GM23338 (cell line): ENCODE data around the gene FAM222A.

Source experiments
- CTCF ChIP-seq, 2 experiments: fragments of 200-600 bp in 1 of 2; sonication (generic) in 1 of 2; conservative IDR thresholded peaks; 2 replicates each; pipeline versions ENCODE4 v1.5.1 to v1.6.1; 2016 to 2017; ENCODE audit warnings: antibody characterized with exemption in 2 of 2, low read depth in 2 of 2, mild to moderate bottlenecking in 2 of 2, moderate library complexity in 1 of 2
- EZH2 ChIP-seq: fragments of 200-600 bp; sonication (generic); IDR thresholded peaks from one replicate; pipeline ENCODE4 v1.8.0; 2017; ENCODE audit warnings: antibody characterized with exemption, mild to moderate bottlenecking, low read depth; ENCODE audit not compliant: unreplicated experiment
- EZH2phosphoT487 ChIP-seq: fragments of 200-600 bp; sonication (generic); IDR thresholded peaks from one replicate; pipeline ENCODE4 v1.8.1; 2018; ENCODE audit warnings: antibody characterized with exemption; ENCODE audit not compliant: unreplicated experiment
- JUNB ChIP-seq: IDR thresholded peaks from one replicate; pipeline ENCODE4 v1.6.1; 2016; ENCODE audit warnings: antibody characterized with exemption; ENCODE audit not compliant: unreplicated experiment

GRCh38 chr12:109803678-109804077 lies 90.1 kb downstream of the FAM222A start:
- no peak for TF ChIP-seq JUNB
- no peak for TF ChIP-seq CTCF (conservative IDR thresholded peaks at IDR 0.05; ENCODE audit: low read depth in 2 of 2)
- no peak for TF ChIP-seq EZH2phosphoT487
- TF ChIP-seq EZH2: no peak
